Stimulated activated CD4-positive, alpha-beta T cell treated with anti-CD3 and anti-CD28 coated beads, TNF-alpha, amount 100 ng/mL, for 1 hour (primary cell): Measurements from ENCODE around the gene PCDHGA1.
"Not testable (repeated sequence)": the region's sequence is repeated elsewhere in the genome, so short reads cannot be mapped to it uniquely, and the experiment has no call there.

Experiments
- DNase-seq, 3 donors: peaks; one replicate each; pipeline ENCODE4 v3.0.0-alpha.2; 2020; ENCODE audit warnings: low read depth in 3 of 3, low spot score in 1 of 3

The PCDHGA1 gene

GRCh38 chr5:141382469-141383294, 52.4 kb downstream of the PCDHGA1 start, which contains the start of gene PCDHGA7:
Gene PCDHGA7 (plus strand): TSS chr5:141382742. CDS start chr5:141382900, 158 bp downstream.
- no peak for DNase-seq

GRCh38 chr5:141383345-141383744, 53.0 kb downstream of the PCDHGA1 start:
- DNase-seq, result no peak

GRCh38 chr5:141384471-141385267, 54.4 kb downstream of the PCDHGA1 start:
- no peak for DNase-seq

- not testable (repeated sequence) for DNase-seq
Measured at GRCh38 chr5:141387557-141388311, 57.4 kb downstream of the PCDHGA1 start, which contains the start of gene PCDHGB4. Gene PCDHGB4 (plus strand): TSS chr5:141387698. CDS start chr5:141387885, 187 bp downstream.

DNA sequence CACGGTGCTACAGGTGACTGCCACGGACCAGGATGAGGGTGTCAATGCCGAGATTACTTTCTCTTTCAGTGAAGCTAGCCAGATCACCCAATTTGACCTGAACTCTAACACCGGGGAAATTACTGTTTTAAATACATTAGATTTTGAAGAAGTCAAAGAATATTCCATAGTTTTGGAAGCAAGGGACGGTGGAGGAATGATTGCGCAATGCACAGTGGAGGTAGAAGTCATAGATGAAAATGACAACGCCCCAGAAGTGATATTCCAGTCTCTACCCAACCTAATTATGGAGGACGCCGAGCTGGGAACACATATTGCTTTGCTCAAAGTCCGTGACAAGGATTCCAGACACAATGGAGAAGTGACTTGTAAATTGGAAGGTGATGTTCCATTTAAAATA, 58.3 kb downstream of the PCDHGA1 start:
- no peak for DNase-seq

DNA sequence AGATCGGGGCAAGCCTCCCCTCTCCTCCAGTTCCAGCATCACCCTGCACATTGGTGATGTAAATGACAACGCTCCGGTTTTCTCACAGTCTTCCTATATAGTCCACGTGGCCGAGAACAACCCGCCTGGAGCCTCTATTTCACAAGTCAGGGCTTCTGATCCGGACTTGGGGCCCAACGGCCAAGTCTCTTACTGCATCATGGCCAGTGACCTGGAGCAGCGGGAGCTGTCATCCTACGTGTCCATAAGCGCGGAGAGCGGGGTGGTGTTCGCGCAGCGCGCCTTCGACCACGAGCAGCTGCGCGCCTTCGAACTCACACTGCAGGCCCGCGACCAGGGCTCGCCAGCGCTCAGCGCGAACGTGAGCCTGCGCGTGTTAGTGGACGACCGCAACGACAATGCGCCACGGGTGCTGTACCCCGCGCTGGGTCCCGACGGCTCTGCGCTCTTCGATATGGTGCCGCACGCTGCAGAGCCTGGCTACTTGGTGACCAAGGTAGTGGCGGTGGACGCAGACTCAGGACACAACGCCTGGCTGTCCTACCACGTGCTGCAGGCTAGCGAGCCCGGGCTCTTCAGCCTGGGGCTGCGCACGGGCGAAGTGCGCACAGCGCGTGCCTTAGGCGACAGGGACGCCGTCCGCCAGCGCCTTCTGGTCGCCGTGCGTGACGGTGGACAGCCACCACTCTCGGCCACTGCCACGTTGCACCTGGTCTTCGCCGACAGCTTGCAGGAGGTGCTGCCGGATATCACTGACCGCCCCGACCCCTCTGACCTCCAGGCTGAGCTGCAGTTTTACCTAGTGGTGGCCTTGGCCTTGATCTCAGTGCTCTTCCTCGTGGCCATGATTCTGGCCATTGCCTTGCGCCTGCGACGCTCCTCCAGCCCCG, 59.1 kb downstream of the PCDHGA1 start:
- no peak for DNase-seq

GRCh38 chr5:141392429-141393198, 62.3 kb downstream of the PCDHGA1 start, which contains the start of gene PCDHGA8:
Gene PCDHGA8 (plus strand): TSS chr5:141392633. CDS start chr5:141392814, 181 bp downstream.
- DNase-seq, result no peak

- DNase-seq, result no peak
Measured at GRCh38 chr5:141393267-141393666, 63.0 kb downstream of the PCDHGA1 start.

GRCh38 chr5:141394401-141395187, 64.3 kb downstream of the PCDHGA1 start:
- DNase-seq, result not testable (repeated sequence)

DNA sequence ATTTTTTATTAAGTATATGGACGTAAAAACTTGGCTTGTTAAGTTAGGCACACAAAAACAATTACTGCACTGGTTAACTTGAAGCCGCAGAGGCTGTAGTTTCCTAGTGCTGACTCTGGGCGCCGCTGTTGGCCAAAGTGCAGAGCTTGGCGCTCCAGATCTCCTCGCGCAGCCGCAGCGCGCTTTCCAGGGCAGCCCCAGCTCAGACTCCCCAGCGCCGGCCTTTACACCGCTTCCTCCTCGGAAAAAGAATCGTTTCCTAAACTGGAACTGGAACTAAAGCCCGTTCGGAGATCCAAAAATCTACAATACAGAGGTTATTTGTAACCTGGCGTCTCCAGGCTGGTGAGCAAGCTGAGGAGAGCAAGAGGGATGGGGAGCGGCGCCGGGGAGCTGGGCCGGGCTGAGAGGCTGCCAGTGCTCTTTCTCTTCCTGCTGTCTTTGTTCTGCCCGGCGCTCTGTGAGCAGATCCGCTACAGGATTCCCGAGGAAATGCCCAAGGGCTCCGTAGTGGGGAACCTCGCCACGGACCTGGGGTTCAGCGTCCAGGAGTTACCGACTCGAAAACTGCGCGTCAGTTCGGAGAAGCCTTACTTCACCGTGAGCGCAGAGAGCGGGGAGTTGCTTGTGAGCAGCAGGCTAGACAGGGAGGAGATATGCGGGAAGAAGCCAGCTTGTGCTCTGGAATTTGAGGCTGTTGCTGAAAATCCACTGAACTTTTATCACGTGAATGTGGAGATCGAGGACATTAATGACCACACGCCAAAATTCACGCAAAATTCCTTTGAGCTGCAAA, 67.6 kb downstream of the PCDHGA1 start, which contains the start of gene PCDHGB5:
TSS of gene PCDHGB5 (plus strand) at position 192 of the 796 bp plus-strand sequence. CDS start at position 373, 181 bp downstream.
- DNase-seq, result not testable (repeated sequence)

DNA sequence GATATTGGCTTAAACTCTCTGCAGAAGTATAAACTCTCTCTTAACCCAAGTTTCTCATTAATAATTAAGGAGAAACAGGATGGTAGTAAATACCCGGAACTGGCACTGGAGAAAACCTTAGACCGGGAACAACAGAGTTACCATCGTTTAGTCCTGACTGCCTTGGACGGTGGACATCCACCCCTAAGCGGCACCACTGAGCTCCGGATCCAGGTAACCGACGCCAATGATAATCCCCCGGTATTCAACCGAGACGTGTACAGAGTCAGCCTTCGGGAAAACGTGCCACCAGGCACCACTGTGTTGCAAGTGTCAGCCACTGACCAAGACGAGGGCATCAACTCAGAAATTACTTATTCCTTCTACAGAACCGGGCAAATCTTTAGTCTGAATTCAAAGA, 68.3 kb downstream of the PCDHGA1 start:
- no peak for DNase-seq

DNA sequence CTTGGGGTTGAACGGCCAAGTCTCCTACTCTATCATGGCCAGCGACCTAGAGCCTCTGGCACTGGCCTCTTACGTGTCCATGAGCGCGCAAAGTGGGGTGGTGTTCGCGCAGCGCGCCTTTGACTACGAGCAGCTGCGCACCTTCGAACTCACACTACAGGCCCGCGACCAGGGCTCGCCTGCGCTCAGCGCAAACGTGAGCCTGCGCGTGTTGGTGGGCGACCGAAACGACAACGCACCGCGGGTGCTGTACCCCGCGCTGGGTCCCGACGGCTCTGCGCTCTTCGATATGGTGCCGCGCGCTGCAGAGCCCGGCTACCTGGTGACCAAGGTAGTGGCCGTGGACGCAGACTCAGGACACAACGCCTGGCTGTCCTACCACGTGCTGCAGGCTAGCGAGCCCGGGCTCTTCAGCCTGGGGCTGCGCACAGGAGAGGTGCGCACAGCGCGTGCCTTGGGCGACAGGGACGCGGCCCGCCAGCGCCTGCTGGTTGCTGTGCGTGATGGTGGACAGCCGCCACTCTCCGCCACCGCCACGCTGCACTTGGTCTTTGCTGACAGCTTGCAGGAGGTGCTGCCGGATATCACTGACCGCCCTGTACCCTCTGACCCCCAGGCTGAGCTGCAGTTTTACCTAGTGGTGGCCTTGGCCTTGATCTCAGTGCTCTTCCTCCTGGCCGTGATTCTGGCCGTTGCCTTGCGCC, 69.4 kb downstream of the PCDHGA1 start:
- DNase-seq, result no peak

GRCh38 chr5:141402553-141403243, 72.4 kb downstream of the PCDHGA1 start, which contains the start of gene PCDHGA9:
Gene PCDHGA9 (plus strand): TSS chr5:141402778. CDS start chr5:141402953, 175 bp downstream.
- no peak for DNase-seq

DNA sequence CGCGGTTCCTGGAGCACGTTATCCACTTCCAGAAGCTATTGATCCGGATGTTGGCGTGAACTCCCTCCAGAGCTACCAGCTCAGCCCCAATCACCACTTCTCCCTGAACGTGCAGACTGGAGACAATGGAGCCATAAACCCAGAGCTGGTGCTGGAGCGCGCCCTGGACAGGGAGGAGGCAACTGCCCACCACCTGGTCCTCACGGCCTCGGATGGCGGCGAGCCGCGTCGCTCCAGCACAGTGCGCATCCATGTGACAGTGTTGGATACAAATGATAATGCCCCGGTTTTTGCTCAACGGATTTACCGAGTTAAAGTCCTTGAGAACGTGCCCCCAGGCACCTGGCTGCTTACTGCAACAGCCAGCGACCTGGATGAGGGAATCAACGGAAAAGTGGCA, 73.1 kb downstream of the PCDHGA1 start:
- no peak for DNase-seq

DNA sequence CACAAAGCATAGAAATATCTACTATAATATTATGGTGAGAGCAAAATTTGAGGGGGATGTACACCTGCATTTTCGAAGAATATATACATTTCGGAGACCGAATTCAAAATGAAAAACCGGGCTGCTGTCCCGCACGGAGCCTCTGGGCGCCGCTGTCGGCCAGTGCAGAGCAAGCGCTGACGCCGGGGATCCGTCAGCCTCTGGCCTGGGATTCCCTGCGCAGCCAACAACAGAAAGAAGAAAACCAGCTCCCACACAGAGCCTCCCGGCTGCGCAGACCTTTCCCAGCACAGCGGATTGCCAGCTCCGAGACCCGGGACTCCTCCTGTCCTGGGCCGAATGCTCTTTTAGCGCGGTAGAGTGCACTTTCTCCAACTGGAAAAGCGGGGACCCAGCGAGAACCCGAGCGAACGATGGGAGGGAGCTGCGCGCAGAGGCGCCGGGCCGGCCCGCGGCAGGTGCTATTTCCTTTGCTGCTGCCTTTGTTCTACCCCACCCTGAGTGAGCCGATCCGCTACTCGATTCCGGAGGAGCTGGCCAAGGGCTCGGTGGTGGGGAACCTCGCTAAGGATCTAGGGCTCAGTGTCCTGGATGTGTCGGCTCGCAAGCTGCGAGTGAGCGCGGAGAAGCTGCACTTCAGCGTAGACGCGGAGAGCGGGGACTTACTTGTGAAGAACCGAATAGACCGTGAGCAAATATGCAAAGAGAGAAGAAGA, 77.6 kb downstream of the PCDHGA1 start, which contains the start of gene PCDHGB6:
TSS of gene PCDHGB6 (plus strand) at position 232 of the 716 bp plus-strand sequence. CDS start at position 414, 182 bp downstream.
- DNase-seq, result not testable (repeated sequence)
